IPS-NIHi7 (cell line): Measurements from ENCODE around the gene FUT8.
A peak's percentile ranks its signal among the peaks of the same experiment; 100 is the strongest.
"Not testable (repeated sequence)": the region's sequence is repeated elsewhere in the genome, so short reads cannot be mapped to it uniquely, and the experiment has no call there.

ENCODE experiments used
- DNase-seq: peaks from one replicate; pipeline ENCODE4 v3.0.0; 2012; ENCODE audit warnings: mixed read lengths; ENCODE audit errors: extremely low spot score

The FUT8 gene

DNA sequence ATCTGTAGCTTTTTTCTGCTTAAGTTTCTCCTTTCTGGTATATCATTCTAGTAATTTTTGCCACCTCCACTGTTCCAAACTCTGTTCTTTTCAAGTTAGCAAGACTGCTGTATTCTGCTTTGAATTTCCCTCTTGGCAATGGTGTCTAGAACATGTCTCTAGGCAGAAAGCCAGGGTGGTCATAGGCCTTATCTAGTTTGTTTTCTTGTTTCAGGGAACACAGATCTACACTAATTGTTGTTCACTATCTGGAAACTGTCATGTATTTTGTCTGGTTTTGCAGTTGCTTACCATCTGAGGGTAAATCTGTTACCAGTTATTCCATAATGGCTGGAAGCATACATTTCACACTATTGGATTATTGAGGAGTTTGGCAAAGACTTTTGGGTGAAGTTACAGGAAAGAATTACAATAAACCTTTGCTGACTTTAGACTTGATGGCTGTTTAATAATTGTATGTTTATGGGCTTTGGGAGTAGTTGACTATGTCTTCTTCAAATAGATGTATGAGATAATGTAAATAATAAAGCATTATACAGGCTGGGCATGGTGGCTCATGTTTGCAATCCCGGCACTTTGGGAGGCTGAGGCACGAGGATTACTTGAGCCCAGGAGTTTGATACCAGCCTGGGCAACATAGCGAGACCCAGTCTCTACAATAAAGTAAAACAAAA lies 41.4 kb downstream of the FUT8 start:
- no peak for DNase-seq

DNA sequence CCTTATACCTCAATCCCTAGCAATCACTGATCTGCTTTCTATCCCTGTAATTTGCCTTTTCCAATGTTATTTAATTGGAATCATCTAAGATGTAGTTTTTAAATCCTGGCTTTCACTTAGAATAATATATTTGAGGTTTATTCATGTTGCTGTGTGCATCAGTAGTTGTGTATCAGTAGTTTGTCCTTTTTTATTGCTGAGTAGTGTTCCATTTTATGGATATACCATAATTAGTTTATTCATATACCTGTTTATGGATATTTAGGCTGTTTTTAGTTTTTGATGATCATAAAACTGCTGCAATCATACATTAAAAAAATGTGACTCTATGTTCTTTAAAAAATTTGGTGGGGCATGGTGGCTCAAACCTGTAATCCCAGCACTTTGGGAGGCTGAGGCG lies 43.7 kb downstream of the FUT8 start:
- no peak for DNase-seq

DNA sequence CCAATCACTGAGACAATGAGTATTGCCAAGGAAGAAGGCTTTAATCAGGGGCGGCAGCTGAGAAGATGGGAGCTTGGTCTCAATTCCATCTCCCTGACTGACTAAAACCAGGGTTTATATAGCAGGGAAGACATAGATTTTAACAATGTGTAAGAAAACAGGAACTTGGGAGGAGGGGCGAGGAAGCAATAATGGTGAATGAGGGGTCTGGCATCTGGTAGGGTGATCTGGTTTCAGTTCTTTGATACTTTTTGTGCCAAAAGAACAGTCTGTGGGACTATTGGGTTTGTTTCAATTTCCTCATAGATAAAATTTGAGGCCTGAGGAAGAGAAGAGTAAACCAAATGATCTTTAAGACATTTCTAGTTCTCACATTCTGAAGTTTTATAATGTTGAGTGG lies 49.2 kb downstream of the FUT8 start:
- DNase-seq: no peak

DNA sequence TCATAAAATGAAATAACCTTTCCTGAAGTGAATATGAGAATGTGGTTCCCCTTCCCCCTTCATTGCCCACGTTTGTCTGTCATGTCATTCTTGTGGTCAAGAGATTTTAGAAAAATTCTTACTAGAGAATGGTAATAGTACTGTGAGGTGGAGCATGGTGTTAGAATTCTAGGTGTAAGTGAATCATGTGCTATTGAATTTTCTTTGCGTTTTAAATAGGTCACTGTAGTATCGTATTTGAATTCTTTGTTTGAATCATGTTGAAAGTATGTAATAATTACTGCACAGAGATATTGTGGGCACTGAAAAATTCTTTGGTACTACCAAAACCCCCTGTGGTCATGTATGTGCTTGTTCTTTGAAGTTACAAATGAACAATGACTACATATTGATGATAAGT lies 49.9 kb downstream of the FUT8 start:
- no peak for DNase-seq

DNA sequence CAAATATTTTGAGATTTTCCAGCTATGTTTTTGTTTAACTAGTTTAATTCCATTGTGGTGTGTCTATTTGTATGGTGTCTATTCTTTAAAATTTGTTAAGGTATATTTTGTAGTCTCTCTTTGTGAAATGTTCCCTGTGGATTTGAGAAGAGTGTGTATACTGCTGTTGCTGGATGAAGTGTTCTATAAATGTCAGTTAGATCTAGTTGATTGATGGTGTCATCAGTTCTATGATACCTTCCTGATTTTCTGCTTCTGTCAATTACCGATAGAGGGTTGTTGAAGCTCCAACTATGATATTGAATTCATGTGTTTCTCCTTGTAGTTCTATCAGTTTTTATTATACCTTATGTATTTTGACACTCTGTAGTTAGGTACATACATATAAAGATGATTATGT lies 53.1 kb downstream of the FUT8 start:
- no peak for DNase-seq

DNA sequence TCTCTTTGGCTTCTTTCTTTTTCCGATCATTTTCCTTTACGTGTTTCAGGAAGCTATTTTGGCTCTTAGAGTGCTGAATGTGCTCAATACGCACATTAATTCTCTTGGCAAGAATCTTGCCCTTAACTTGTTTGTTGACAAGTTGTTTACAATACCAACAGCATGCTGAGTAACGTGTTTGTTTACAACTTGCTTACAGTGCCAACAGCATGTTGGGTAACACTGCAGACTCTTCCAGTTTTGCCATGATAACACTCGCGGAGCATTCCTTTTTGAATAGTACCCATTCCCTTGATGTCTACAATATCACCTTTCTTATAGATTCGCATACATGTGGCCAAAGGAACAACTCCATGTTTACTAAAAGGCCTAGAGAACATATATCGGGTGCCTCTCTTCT lies 55.4 kb downstream of the FUT8 start:
- DNase-seq: not testable (repeated sequence)

DNA sequence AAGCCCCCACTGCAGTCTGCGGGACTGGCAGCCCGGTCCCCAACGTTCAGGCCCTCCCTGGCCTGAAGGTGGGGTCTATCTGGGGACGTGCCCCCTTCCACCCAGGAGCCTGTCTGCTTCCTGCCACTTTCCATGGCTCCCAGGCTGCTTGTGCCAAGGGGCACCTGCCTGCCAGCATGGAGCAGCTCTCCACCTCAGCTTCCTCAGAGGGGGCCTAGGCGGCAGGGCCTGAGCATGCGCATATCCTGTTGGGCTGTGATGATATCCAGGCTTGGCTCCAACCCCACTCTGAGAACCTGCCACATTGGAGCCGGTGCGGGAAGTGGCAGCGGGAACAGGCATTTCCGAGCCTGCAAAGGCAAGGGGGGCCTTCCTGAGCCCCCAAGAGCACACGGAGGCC lies 57.4 kb downstream of the FUT8 start:
- no peak for DNase-seq

DNA sequence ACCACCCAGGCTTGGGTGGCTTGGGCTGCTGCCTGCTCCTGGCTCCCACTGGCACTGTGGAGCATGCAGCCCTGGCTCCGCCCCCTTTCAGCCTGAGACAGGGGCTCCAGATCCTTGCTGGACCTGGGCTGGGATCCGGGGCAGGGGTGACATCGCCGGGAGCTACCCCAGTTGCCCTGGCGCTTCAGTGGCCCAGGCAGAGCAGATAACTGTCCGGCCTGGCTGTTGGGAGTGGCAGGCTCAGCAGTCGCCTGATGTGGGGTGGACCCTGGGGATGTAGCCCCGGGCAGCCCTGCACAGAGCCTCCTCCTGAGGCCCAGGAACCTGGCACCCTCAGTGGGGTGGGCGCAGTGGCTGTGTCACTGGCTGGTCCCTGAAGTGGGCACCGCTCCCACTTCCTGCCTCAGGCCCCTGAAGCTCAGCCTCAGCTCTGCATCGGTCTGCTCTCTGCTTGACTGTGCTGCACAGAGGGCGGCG lies 57.9 kb downstream of the FUT8 start:
- no peak for DNase-seq

DNA sequence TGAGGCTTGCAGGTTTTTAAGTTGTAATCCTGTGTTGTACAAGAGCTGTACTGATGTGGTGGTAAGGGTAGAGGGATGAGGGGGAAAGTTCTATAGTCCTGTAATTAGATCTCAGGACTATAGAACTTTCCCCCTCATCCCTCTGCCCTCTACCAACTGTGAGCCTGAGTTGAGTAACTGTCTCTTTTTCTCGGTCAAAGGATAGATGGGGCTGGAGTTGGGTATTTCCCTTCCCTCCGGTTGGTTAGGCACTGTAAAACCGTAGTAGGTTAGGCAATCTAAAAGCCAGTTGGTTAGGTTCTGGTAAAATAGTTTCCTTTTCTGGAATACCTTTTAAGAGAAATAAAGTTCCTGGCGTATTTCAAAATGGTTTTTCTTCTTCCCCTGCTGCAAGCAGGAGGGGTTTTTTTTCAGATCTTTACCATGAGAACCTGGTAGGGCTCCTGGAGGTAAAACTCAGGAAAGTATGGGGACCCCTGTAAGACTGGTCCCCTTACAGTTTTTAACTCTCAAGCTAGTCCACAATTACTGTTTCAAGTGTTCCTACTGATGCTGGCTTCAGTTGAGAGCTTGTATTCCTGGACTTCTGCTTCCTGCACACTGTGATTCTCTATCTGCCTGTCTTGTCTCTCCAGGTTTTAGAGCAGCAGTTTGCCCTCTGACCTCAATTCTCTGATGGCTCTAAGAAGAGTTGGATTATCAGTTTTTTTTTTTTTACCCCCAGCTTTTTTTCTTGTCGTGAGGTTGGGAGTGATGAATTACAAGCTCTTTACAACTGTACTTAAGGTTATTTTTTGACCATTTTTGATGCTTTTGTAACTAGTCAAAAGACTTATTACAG lies 58.7 kb downstream of the FUT8 start:
- no peak for DNase-seq

DNA sequence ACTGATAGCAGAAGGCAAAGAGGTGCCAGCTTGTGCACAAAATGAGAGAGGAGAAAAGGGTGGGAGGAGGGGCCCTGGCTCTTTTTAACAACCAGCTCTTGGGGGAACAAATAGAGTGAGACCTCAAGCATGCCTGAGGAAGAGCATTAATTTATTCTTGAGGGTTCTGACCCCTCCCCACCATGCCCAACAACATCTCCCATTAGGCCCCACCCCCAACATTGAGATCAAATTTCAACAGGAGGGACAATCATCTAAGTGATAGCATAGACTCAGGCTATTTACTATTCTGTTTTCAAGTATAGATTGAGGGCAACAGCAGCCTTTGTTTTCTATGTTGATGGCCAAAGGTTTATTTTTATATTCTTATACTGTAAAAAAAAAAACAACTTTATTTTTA lies 59.7 kb downstream of the FUT8 start:
- DNase-seq: peak; percentile 20

DNA sequence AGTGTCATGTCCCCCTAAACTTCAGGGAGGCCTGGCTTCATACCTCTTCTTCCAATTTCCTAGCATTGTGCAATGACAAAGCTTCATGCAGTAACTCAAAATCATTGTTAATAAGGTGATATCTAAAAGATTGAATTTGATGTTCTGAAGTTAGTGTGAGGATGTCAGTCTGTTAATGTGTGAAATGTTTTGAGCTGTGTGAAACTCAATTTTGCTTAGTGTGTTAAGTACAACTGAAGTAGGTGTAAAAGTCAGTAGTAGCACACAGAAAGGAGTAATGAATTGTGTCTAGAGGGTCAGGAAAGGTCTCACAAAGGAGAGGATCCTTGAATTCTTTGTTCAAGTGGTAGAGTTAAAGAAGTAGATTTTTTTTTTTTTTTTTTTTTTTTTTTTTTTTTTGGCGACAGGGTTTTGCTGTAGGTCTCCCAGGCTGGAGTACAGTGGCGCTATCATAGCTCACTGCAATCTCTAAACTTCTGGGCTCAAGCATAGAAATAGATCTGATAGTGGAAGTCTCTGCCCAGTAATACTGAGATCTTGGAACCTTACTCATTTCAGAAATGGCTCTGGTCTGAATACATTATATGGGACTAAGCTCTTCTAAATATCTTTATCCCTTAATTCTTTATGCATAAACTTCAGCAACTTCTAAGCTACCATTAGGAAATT lies 63.9 kb downstream of the FUT8 start:
- no peak for DNase-seq

DNA sequence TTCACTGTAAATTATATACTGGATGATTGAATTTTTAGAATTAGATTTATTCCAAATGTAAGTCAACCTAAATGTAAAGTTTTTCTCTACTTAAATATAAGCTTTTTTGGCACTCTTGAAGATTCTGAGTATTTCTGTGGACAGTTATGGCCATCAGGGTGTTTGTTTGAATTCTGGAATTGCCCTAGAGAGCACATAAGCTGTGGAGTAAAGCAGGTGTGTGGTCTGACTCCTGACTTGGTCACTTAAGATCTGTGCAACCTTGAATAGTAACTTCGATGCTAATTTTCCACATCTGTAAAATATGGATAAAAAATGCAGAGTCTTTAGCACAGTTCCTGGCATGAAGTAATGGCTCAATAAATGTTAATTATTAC lies 64.4 kb downstream of the FUT8 start:
- no peak for DNase-seq

DNA sequence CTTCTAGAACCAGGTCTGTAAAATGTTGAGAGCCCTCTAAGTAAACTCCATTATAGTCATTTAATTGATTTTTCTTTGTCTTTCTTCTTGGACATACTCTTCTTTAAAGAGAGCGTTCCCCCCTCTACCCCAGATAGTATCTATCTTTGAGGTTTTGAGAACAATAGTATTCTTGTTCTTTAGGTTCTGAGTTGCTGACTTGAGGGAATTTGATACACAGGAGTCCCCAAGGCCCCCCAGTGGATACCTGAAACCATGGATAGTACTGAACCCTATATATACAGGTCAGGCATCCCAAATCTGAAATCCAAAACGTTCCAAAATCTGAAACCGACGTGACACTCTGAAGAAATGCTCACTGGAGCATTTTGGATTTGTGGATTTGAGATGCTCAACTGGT lies 65.5 kb downstream of the FUT8 start:
- no peak for DNase-seq

DNA sequence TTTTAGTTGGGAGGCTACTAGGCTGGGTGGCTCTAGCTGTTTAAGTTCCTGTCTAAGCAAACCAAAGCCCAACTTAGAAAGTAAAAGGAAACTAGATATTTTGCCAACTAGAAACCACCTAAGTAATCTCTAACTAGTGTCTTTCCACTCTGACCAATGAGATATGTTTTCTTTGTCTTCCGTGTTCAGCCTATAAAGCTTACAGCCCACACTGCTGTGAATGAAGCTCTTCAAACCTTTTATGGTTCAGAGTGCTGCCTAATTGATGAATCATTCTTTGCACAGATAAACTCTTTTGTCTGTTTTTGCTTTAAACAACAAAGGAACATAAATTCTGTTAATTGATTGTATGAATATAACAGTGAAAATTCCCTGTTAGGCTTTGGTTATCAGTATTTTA lies 66.1 kb downstream of the FUT8 start:
- DNase-seq: no peak

DNA sequence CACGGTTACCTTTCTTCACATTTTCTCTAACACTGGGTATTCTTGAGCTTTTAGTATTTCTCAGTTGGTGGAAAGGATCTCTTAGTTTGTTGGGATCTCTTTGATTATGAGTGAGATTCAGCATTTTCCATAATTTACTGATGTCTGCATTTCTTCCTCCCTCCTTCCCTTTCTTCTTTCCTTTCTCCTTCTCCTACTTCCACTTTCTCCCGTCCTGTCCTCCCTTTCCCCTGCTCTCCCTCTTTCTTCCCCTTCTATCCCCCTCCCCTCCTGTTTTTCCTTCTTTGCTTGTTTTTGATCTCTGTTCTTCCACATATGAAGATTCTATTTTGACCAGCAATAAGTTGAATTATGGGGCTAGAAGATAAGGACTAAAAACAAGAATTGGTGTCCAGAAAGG lies 66.9 kb downstream of the FUT8 start:
- no peak for DNase-seq

DNA sequence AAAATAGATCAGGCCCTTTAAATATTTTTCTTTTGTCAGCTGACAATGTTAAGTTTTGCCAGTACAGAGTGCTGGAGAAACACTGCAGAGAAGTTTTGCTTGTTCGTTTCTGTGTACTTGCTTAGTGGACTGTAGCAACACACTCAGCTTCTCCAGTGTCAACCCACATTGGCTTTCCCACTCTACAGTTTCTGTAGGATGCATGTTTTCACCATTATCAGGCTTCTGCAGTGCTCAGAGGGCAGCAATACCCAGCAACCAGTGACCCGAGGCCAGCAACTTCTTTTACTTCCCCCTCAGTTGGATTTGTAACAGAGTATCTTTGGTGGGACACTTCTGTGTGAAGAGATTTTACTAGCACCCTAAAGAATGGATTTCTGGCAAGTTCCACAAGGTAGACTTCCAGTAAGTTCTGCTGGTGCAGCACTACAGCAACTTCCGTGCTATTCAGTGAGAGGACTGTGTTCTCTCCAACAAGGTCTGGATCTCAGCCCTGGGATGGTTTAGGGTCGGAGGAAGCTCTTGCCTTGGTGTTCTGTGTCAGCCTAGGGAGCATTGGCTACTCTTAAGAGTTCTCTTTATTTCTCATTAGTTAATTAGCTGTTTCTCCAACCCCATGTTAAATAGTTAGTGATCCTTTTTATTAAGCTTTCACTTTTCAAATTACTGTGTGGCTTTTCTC lies 70.4 kb downstream of the FUT8 start:
- no peak for DNase-seq

DNA sequence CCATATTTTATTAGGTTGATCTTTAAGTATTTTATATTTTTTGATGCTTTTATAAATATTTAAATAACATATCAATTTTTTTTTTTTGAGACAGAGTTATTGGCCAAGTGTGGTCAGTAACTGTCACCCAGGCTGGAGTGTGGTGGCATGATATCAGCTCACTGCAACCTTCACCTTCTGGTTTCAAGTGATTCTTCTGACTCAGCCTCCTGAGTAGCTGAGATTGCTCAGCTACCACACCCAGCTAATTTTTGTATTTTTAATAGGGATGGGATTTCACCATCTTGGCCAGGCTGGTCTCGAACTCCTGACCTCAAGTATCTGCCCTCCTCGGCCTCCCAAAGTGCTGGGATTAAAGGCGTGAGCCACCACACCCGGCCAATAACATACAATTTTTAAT lies 71.1 kb downstream of the FUT8 start:
- no peak for DNase-seq

DNA sequence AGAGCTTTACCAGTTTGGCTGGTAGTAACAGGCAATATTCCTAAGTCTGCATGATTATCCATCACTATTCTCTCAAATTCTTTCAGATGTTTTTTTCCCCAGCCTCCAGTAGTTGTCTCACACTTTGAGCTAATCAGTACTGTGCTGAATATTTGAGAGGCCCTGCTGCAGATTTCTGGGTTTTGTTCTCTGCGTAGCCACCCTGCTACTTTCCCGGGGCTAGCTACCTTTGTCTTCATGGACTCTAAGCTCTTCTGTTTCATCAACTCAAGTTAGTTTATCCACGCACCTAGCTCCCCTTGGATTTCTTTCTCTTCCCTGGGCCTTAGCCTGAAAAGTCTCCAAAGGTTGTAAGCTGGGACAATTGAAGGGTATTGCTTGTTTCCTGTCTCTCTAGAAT lies 73.0 kb downstream of the FUT8 start:
- no peak for DNase-seq

DNA sequence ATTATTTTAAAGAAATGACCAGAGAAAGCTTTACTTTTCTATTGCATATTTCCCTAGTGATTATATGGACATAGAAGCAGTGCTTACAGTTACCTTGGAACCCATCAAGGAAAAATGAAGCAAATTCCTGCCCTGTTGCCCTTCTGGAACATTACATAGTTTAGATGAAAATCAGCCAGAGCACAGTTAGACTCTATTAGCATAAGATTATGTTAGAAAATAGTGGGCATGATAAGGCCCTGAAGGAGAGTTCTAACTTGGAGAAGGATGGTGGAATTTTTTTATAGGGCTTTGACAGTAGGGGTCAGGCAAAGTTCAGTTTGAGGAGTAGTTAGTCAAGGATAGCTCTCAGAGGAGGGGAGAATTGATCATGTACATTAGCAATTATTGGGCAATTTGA lies 74.3 kb downstream of the FUT8 start:
- no peak for DNase-seq

DNA sequence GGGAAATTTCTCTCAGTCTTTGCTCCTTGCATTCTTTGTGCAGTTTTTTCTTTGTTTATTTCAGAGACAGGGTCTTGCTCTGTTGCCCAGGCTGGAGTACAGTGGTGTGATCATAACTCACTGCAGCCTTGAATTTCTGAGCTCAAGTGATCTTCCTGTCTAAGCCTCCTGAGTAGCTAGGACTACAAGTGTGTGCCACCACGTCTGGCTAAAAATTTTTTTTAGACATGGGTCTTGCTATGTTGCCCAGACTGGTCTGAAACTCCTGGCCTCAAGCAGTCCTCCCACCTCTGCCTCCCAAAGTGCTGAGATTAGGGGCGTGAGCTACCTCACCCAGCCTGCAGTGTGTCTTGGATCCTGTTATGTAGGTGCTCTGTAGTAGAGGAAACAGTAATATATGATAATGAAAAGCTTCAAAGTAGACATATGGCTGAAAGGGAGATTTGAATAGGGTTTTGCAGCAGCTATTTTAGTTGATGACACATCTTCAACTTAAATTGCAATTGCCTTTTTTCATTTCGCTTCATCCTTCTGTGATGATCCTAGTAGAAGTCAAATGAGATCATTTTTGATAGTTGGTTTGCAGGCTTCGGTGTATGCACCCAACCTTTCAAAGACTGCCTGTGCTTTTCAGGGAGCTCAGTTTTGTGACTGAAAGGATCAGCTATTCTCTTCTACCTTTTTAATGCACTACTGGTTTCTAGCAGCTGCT lies 75.4 kb downstream of the FUT8 start:
- no peak for DNase-seq

DNA sequence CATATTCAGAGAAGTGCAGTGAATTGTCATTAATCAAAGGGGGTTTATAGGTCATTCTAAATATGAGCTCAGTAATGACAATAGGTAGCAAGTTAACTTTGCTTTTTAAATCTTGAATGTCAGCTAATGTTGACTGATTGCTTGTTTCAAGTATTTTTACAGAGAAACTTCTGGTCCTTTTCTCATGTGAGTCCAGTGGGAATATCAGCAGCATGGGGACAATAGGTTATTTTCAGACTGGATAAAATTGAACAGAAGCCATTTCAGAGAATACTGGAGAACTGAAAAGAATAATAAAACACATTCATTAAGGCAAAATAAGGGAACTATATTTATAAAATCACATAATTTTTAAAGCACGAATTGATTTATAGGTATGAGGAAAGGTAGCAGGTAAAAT lies 78.7 kb downstream of the FUT8 start:
- DNase-seq: no peak

DNA sequence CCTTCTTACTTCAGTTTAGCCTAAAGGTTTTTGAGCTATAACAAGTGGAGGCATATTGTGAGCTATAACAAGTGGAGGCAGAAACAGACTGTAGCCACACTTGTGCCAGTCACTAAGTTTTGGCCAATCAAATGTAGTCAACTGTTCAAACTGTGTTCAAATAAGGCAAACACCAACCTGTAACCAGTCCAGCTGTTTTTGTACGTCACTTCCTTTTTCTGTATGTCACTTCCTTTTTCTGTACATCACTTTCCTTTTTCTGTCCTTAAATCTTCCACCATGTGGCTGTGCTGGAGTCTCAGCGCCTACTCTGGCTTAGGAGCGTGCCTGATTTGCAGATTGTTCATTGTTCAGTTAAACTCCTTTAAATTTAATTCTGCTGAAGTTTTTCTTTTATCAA lies 79.7 kb downstream of the FUT8 start:
- DNase-seq: no peak
